Subcutaneous adipose tissue (tissue), 4 donors: ENCODE results near the gene PDE8A. TPM values are rescaled to one million over a fixed set of nuclear protein-coding genes. Genes with fewer than 3 reads are reported as not detected.

Source experiments
- CTCF ChIP-seq: fragments of 450-650 bp; IDR thresholded peaks from one replicate; pipeline ENCODE4 v1.5.1; 2016; ENCODE audit warnings: low read depth, mild to moderate bottlenecking, control low read depth, antibody characterized with exemption, moderate library complexity
- total RNA-seq, 4 donors: library from RNA; depleted of rRNA; stranded (reverse); fragments of >200 nt; gene quantifications; one replicate each; pipeline ENCODE4 v1.1.0, GENCODE V29; 2016

PDE8A gene
- total RNA-seq, 4 donors from 2014 or later, result 55.3 to 129 (median 99.3) TPM

GRCh38 chr15:85063522-85064079, 81.9 kb downstream of the PDE8A start:
- no peak for TF ChIP-seq CTCF

GRCh38 chr15:85064710-85065109, 83.1 kb downstream of the PDE8A start:
- TF ChIP-seq CTCF, result no peak

GRCh38 chr15:85071061-85071460, 89.4 kb downstream of the PDE8A start:
- TF ChIP-seq CTCF, result no peak

GRCh38 chr15:85071504-85071903, 89.8 kb downstream of the PDE8A start:
- TF ChIP-seq CTCF, result no peak

GRCh38 chr15:85072917-85073316, 91.3 kb downstream of the PDE8A start:
- no peak for TF ChIP-seq CTCF

GRCh38 chr15:85073556-85074194, 92.0 kb downstream of the PDE8A start:
- TF ChIP-seq CTCF, result no peak

- no peak for TF ChIP-seq CTCF
Measured at GRCh38 chr15:85086855-85087254, 105.2 kb downstream of the PDE8A start.
